Middle frontal gyrus (tissue), 1 donor: ENCODE data around the gene PDE7B.

Experiments used
- DNase-seq: peaks from one replicate; pipeline ENCODE4 v3.0.0-alpha.2; 2015; ENCODE audit warnings: low spot score; ENCODE audit errors: extremely low spot score

The PDE7B gene

GRCh38 chr6:135851442-135852271 lies at the start of gene PDE7B:
Gene PDE7B (plus strand): TSS chr6:135851701.
- DNase-seq: no peak

GRCh38 chr6:135801755-135802465 lies 49.6 kb upstream of the PDE7B start:
- no peak for DNase-seq

GRCh38 chr6:135810486-135810885 lies 41.0 kb upstream of the PDE7B start:
- DNase-seq: no peak

- no peak for DNase-seq
These were observed 40.3 kb upstream of the PDE7B start for GRCh38 chr6:135811170-135811569.

- DNase-seq: no peak
These were observed 39.6 kb upstream of the PDE7B start for GRCh38 chr6:135811644-135812526.

- DNase-seq: no peak
These were observed 38.1 kb upstream of the PDE7B start for GRCh38 chr6:135813401-135813800.

DNA sequence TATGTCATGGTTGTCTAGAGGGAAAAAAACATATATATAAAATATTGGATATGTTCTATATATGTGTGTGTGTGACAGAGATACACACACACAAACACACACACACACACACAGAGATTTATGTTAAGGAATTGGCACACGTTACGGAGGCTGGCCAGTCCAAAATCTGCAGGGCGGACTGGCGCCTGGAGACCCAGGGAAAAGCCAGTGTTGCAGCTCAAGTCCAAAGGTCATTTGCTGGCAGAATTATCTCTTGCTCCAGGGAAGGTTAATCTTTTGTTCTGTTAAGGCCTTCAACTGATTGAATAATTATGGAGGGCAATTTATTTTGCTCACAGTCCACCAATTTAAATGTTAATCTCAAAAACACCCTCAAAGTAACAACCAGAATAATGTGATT lies 37.5 kb upstream of the PDE7B start:
- DNase-seq: no peak

- no peak for DNase-seq
These were observed 36.3 kb upstream of the PDE7B start for GRCh38 chr6:135815216-135815615.

DNA sequence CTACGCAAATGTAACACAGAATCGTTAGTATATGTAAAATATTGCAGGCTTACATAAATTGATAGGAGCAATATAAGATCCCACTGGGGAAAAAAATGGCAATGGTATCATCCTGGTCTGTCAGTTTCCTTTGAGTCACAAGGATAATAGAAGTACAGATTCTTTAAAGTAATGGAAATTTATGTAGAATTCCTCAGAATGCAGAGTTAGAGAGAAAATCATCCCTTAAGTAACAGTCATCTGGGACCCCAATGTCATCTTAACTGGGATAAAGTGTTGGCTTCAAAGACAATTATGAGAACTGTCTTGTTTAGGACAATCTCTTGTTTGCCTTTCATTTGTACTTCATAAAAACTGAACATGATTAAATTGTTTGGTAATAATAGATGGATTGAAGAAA lies 34.5 kb upstream of the PDE7B start:
- no peak for DNase-seq

DNA sequence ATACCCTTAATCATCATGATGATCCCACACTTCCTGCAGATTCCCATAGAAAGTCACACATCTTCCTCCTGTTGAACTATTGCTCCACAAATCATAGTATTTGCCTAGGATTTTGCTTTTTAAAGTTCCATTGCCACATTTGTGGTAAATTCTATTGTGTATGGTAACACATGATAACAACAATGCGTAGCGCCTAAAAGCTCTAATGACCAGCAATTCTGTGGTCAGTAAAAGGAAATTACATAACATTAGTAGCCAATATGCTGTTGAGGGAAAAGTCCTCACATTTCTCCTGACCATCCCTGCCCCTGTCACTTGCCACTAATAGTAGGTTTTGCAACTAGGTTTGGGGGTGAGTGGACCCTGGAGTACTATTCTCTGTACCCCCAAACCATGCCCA lies 31.8 kb upstream of the PDE7B start:
- no peak for DNase-seq

GRCh38 chr6:135820340-135820739 lies 31.2 kb upstream of the PDE7B start:
- no peak for DNase-seq

DNA sequence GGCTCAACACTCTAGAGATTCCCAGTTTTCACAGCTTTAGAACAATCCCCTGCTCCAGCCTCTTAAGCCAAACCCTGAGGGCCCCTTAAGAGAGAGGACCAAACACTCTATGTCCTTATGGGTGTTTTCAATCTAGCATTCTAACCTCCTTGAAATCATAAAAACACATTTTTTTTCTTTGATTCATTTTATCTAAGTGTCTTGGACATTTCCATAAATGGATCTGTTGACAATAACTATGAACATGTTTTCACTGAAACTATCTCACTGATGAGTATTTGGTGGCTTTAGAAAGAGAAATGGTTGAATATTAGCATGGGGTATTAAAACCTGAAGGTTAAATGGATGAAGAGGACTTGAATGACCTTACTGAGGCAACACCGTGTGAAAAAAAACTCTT lies 27.6 kb upstream of the PDE7B start:
- no peak for DNase-seq

GRCh38 chr6:135826236-135826804 lies 25.2 kb upstream of the PDE7B start:
- no peak for DNase-seq

- DNase-seq: no peak
These were observed 23.5 kb upstream of the PDE7B start for GRCh38 chr6:135828021-135828420.

DNA sequence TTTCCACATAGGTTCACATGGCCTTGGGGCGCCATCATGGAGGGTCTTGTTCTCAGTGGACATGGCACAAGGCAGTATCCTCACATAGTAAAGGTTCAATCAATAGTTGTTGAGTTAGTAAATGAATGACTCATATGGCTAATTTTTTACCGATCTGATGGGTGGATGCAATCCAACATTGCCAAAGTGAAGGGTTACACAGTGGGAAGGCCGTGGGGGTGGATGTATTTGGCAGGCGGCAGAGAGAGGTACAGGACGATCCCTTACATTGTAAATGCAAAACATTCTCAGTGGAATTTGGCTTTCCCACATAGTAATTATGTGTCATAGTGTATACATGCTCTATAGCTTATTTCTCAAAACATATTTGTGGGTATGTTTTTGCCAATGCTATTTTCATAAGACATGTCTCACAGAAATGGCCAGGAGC lies 21.0 kb upstream of the PDE7B start:
- no peak for DNase-seq

DNA sequence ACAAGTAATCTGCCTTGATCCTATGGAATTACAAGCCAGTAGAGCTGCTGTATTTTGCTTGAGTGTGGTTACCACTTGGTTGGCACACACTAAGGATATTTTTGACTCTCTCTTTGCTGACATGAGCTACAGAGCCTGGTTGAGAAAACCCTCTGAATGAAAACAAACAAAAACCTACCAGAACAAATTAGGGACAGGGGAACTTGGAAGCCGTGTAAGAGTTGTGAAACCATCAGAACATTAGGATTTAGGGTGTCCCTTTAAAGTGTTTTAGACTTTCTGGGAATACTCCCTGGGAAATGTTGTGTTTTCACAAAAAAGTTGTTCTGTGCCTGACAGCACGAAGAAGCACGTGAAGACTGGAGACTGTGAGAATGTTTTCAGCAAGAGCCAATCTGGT lies 20.5 kb upstream of the PDE7B start:
- DNase-seq: no peak

- no peak for DNase-seq
These were observed 19.3 kb upstream of the PDE7B start for GRCh38 chr6:135832166-135832565.

- DNase-seq: no peak
These were observed 17.7 kb upstream of the PDE7B start for GRCh38 chr6:135833771-135834170.

DNA sequence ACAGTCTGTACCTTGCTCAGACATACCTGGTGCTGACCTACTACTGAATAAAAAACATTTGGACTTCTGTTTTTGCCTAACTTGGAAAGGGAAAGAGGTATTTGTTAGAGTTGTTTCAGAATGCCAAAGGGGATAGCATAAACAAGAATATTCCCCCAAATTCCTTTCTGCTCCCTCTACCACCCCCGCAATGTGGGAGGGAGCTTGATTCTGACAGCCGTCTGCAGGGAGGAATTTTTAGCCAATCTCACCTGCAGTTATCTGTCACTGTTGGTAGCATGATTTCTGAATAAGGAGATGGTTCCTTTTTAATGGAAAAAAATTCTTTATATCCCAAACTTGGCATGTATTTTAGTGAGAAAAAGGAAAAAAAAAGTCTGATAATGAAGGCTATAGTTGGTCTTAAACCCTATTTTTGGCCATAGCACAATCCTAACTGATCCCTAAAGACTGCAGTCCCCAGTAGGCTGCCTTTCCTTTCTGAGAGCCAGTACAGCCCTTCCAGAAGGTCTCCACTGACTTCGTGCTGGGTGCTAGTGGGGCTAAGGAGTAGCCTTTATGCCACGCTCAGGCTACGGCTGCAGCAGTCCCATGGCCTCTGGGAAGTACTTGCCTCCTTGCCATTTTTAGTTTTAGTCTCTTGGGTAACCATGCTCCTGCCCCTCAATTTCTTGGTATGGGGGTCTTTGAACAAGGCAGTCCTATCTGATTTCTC lies 13.6 kb upstream of the PDE7B start:
- no peak for DNase-seq

DNA sequence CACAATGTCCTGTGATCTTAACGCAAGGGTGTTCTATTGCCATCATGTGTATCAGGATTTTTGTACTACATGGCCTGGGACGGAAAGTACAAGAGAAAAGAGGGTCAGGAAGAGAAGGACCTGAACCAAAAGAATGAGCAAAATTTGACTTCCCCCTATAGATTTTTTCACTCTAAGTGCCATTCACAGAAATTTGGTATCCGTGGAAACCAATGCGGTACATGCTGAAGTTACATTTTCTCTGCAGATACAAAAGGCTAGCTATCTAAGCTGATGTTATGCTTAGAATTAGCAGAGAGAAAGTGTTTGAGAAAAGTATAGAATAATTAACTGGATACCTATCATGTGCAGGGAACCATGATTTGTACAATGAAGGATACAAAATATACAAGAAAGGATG lies 12.4 kb upstream of the PDE7B start:
- no peak for DNase-seq
